Stimulated activated CD8-positive, alpha-beta memory T cell treated with anti-CD3 and anti-CD28 coated beads, Interleukin-15, amount 100 ng/mL, for 1 hour (primary cell): Measurements from ENCODE around the gene TPBGL.
"Not testable (repeated sequence)": the region's sequence is repeated elsewhere in the genome, so short reads cannot be mapped to it uniquely, and the experiment has no call there.

Experiments
- DNase-seq: peaks from one replicate; pipeline ENCODE4 v3.0.0-alpha.2; 2020; ENCODE audit warnings: low read depth

Gene TPBGL

GRCh38 chr11:75272821-75273301 is 32.3 kb downstream of the TPBGL start:
- DNase-seq: no peak

- no peak for DNase-seq
Measured at GRCh38 chr11:75273411-75274391, 33.1 kb downstream of the TPBGL start.

- DNase-seq: not testable (repeated sequence)
Measured at GRCh38 chr11:75274716-75275115, 34.1 kb downstream of the TPBGL start.

DNA sequence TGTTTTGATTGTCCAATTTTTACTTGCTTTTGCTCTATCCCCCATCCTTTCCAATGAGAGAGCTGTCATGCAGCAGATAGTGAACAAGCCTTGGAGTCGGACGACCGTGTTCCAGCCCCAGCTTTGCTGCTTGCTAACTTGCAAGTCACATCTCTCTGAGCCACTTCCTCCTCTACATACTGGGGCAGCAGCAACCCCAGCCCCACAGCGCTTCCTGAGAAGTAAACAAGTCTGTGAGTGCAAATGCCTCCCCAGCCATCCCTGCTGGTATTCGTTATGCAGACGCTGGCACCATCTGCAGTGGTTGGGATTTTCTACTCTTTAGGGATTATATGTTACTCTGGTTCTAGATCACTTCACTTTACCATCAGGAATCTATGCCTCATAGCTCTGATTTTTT is 35.0 kb downstream of the TPBGL start:
- peak; percentile 37 for DNase-seq

DNA sequence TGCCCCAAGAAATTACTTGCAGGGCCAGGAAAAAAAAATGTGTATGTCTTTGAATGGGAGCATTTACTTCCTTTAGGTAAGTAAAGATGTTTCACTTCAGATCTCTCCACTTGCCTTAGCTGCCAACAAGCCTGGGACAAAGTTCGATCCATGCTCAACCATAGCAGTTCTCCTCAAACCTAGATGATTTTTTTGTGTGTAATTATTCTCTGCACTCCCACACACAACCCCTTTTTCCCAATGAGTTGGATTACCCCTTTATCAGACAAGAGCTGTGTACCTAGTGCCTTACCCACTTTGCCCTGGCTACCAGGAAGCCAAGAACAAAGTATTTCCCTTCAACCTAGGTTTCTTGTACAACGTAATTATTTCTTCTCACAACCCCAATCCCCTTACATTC is 35.6 kb downstream of the TPBGL start:
- no peak for DNase-seq

GRCh38 chr11:75276686-75277085 is 36.1 kb downstream of the TPBGL start:
- DNase-seq: no peak

DNA sequence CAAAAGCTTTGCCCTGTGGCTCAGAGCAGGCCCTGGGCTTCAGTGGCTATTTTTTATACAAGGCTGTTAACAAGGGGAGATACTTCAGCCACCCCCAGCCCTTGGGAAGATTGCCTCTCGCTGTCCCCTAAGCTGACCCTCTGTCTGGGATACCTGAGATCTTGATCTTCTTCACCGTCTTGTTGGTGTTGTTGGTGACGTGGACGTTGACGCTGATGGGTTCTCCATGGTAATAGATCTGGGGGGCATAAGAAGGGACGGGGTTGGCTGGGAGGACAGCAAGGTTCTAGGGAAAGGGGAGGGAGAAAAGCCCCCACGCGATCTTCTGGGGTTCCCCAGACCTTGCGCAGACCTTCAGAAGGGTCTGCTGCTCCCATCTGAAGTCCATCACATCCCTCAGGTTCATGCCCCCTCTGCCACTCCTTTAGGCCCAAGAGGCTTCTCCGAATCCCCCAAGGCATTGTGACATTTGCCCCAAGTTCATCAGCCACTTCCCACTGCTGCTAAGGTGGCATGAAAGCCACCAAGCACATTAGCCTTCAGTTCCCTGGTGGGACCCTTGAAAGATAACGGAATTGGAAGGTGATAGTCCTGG is 36.7 kb downstream of the TPBGL start:
- no peak for DNase-seq

DNA sequence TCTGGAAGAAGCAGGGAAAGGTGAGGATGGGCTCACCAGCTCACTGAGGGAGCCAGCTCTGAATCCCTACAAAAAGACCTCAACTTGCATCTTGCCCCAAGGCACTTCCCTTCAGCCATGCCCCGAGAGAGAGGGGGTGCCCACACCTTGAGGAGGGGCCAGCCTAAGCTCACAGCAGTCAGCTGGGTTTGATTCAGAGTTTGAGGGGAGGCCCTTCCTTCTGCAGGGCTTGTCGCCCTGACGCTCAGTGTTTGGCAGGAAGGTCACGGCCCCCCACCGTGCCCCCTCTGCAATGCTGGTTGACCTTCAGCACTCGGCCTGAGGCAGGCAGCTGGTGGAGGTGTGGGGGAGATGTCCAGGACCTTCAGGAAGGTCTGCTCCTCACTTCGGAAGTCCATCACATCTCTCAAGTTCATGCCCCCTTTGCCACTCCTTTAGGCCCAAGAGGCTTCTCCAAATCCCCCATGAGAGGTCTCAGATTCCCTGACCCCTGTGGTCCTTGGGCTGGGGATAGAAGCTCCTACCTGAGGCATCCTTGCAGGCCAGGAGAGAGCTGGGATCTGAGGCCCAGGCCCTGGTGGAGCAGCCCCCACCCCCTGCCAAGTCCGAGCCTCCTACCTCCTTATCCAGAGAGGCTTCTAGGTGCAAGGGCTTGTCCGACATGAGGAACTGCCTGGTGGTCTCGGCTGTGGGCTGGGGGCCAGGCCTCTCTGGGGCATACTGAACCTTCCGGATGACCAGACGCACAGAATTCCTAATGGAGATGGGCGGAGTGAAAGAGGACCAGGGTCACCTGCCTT is 37.6 kb downstream of the TPBGL start:
- no peak for DNase-seq

- no peak for DNase-seq
Measured at GRCh38 chr11:75279273-75279672, 38.7 kb downstream of the TPBGL start.

- peak; percentile 59 for DNase-seq
Measured at GRCh38 chr11:75280227-75280701, 39.7 kb downstream of the TPBGL start.

DNA sequence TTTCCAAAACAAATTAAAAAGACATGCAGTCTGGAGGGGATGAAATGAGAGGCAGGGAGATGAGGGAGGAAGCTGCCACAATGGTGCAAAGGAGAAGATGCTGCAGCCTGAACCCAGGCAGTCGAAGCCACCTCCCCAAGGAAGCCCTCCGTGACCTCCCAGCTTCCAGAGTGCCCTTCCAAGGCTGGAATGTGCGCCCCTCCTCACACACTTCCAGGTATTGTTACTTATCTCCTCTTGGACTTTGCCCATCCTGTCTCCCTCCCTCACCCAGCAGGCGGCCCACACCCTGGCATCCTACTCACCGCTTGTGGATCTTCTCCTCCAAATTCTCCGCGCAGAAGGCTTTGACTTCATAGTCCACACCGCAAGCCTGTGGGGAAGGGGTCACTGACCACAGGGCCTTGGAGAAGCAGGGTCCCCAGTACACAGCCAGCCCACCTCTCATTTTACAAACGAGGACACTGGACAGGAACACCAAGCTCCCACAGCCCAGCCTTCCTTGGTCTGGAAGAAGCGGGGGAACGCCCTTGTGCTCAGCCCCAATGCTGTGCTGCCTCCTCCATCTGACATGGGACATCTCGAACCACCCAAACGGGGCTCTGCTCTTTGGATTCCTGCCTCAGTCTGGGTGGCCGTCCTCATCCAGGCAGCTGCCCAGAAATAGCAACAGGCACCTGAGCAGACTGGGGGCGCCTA is 40.3 kb downstream of the TPBGL start:
- DNase-seq: no peak

GRCh38 chr11:75281469-75282095 is 41.0 kb downstream of the TPBGL start:
- no peak for DNase-seq

- DNase-seq: no peak
Measured at GRCh38 chr11:75283391-75283931, 42.9 kb downstream of the TPBGL start.

DNA sequence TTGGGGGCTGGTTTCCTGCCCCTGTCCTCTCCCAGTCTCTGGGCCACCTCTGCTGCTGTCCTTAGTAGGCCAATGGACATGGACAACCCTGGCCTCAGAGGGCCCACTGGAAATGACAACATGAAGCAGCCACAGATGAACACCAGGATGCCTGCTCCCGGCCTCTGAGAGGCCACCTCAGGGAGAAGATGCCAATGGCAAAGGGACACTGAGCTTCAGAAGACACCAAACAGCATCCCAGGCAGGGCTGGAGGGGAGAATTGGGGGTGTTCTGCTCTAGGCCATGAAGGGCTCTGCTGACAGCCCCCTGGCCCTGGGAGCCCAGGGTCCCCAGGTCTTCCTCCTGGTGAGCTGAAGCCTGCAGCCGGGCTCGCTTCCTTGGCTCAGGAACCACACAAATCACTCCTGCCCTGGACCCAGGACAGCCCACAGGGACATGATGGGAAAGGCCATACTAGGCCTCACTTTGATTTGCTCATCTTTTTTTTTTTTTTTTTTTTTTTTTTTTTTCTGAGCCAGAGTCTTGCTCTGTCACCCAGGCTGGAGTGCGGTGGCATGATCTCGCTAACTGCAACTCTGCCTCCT is 45.3 kb downstream of the TPBGL start:
- no peak for DNase-seq

- no peak for DNase-seq
Measured at GRCh38 chr11:75286826-75287465, 46.4 kb downstream of the TPBGL start.

GRCh38 chr11:75287579-75287978 is 47.0 kb downstream of the TPBGL start:
- DNase-seq: no peak

DNA sequence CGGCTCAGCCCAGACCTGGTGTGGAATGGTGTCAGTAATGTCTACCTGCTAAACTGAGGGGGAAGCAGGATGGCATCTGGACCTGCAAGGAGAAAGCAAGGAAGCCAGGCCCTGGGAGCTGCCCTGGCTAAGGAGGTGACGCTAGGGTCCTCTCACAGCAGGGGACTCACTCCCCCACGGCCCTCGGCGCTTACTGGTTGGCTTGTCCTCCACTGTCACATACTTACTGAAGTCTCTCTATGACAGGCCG is 48.9 kb downstream of the TPBGL start:
- no peak for DNase-seq

GRCh38 chr11:75289919-75290318 is 49.3 kb downstream of the TPBGL start:
- DNase-seq: no peak

DNA sequence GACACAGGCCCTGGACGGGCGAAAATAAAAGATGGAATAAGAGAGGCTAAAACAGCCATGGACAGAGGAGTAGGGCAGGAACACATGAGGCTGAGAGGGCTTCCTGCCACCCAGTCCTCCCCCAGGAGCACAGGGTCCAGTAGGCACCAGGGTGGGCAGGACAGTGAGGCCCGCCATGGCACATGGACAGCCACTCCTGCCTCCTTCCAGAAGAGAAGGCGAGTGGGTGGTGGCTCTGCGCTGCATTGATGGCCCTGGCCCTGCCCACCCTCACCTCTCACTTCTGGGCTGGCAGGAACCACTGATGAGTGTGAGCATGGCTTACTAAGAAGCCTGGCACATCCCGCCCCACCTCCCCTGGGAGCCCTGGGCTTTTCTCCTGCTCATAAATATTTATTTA is 51.2 kb downstream of the TPBGL start:
- DNase-seq: no peak

DNA sequence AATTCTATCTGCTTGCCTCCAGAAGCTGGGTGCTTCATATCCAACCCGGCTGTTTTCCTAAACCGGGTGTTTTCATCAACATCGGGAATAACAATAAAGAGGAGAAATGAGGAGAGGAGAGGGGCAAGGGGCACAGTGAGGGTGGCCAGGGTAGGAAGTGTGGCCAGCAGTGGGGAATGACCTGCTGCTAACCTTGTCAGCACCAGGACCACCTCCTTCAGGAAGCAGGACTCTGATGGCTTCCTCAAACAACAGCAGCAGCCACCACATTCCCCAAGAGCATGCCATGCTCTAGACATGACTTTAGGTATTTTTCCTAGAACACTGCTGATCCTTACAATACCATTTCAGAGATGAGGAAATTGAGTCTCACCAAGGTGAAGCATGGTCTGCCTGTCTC is 52.4 kb downstream of the TPBGL start:
- DNase-seq: no peak
